NCI-H2081 treated with DMSO at 0.1 percent for 48 hours (cell line): ENCODE data around the gene PDGFRB.

ENCODE experiments used
- DNase-seq: peaks from one replicate; lab custom pipeline; 2025; lab: John Stamatoyannopoulos, UW

Gene PDGFRB

DNA sequence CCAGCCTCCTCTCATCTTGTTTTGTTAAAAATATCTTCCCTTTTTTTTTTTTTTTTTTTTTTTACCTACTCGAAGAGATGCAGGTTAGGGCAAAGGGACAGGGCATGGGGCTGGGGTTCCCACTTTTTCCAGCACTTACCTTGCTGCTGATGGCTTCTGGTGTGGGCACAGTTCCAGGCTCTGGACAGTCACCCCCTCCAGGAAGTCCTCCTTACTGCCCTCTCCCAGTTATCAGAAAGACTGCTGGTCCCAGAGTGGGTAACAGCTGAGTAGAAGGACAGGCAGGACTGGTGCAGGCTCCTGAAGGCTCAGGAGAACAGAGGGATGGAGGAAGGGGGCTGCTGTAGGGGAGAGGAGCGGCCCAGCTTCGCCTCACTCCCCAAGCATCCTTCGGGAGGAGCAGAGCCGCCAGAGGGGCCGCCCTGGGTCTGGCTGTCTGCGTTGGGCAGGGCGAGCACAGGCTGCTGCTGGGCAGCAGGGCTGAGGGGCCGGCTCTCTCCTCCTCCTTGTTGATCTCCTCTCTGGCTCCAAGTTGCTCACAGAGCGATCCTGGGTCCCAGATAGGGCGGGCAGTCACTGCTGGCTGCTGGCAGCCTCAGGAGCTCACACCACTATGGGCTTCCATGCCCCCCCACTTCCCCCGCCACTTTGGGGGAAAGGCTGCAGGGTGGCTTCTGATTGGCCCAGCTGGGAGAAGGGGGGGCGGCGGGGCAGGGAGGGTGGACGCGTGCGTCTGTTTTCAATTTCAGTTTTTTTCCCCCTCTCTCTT lies at the start of gene PDGFRB:
PDGFRB (minus strand) TSS at position 588 of the 769 bp plus-strand sequence. CDS start 18,798 bp downstream, outside the sequence.
- no peak for DNase-seq

- DNase-seq, result no peak
Observed at GRCh38 chr5:150204590-150204960, 48.9 kb upstream of the PDGFRB start.

GRCh38 chr5:150203832-150204589 lies 48.4 kb upstream of the PDGFRB start:
- no peak for DNase-seq

DNA sequence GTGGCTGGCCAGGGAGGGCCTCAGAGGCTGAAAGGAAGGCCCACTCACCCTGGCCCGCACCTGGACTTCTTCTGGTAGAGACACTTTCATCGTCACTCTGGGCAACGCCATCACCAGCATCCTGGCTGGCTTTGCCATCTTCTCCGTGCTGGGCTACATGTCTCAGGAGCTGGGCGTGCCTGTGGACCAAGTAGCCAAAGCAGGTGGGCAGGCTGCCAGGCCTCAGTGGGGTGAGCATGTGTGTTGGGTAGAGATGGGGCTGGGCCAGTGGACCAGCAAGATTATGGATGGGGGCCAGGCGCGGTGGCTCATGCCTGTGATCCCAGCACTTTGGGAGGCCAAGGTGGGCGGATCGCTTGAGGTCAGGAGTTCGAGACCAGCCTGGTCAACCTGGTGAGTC lies 46.9 kb upstream of the PDGFRB start:
- DNase-seq, result no peak

DNA sequence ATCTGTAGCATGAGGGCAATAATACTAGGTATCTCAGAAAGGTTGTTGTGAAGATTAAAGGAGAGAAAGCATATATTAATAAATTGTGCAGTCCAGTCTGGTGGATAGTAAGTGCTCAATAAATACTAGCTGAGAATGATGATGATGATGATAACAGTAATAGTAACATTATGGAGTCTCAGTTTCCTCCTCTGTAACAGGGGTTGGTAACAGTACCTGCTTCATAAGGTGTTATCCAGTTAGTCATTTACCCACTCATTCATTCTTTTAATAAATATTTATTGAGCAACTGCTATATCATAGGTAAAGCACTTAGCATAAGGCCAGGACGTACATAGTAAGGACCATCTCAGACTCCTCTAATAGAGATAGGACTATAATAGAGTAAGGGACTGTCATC lies 41.8 kb upstream of the PDGFRB start:
- DNase-seq, result no peak

- no peak for DNase-seq
Observed at GRCh38 chr5:150196986-150197385, 41.3 kb upstream of the PDGFRB start.

- DNase-seq, result no peak
Observed at GRCh38 chr5:150196514-150196913, 40.9 kb upstream of the PDGFRB start.

DNA sequence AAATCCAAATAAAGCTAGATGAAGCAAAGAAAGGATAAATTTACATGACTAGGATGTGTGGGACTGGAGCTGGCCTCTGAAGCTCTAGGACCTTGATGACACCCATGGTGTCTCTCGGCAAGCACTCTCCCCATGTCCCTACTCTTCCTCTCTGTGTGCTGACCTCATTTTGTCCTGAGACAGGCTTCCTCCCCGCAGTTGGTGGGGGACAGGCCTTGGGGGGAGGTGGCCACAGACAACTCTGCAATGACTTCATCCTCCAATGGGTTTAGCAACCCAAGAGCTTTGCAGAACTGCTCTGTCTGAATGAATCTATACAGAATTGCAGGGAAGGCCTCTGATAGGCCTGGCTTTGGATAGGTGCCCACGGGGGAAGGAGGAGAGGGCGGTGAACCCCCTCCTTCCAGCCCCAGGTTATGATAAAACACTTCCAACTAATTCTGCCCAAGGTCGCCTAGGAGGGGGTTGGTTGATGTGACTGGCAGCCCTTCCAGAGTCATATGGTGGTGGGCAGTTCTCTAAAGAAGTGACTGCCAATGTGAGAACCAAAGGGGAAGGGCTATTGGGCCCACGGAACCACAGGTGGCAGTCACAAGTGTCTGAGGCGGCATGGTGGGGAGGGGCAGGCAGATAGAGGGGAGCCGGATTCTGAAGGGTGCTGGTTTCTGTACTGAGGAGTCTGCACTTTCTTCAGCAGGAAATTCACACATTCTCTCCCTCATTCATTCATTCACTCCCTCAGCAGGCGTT lies 40.3 kb upstream of the PDGFRB start:
- DNase-seq, result no peak

DNA sequence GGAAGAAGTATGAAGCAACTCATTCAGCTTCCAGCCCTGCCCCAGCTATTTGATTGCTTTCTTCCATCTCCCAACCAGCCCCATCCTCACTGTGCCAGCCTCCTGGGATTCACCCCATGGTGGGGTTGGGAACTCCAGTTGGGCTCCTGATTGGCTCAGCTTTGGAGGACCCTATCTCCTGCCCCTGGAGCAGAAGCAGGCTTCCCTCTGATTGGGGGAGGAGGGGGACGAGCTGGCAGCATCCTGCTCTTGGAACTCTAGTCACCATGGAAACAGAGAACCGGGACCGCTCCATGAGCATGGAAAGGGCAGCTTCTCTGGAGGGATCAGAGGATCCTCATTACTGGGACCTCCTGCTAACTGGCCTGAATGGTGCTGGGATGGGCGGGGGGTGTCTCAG lies 36.8 kb upstream of the PDGFRB start:
- no peak for DNase-seq

- DNase-seq, result no peak
Observed at GRCh38 chr5:150190987-150191386, 35.3 kb upstream of the PDGFRB start.

GRCh38 chr5:150190503-150190979 lies 34.9 kb upstream of the PDGFRB start:
- no peak for DNase-seq

DNA sequence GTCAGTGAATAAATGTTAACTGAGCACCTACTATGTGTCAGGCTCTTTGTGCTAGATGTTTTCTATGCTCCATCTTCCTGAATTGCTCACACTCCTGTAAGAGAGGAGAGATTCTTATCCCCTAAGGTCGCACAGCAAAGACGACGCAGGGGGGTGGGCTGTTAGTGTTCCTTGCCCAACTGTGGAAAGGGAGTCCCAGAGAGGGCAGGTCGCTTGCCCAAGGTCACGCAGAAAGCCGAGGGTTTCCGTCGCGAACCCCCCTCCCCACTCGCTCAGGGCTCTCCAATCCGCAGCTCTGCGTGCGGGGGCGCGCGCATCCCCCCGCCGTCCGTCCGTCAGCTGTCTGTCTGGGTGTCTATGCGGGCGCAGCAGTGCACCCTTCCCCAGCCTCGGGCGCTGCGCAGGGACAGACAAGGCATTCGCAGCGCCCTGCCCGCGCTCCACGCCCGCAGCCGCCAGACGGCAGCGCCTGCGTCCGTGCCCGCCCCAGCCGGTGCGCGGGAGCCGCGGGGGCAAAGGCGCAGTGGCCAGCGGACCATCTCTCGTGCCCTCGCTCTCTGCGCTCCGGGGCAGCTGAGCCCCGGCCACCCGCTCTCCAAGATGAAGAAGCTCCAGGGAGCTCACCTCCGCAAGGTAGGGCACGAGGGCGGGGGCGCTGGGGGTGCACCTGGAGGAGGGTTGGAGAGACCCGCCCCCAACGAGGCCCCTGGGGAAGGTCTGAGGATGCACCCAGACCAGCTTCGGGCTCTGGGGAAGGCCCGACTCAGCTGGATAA lies 34.3 kb upstream of the PDGFRB start, which contains the start of gene SLC6A7:
SLC6A7 (plus strand) TSS at position 335 of the 775 bp plus-strand sequence; CDS start at position 601, 266 bp downstream.
- no peak for DNase-seq

DNA sequence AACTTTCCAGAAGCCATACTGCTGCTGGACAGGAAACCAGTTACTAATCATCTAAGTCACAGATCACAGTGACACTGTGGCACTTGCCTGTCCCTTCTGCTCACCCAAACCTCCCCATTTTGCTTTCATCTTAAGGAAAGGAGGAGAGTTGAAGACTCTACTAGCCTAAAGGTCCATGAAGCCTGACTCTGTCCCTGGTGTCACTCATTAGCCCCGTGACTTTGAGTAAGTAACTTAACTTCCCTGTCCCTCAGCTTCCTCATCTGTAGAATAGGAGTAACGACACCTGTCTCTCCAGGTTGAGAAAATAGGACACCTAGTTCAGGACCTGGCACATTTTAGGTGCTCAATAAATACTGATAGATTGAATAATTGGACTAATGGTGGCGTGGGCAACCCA lies 33.7 kb upstream of the PDGFRB start:
- DNase-seq, result no peak

- no peak for DNase-seq
Observed at GRCh38 chr5:150188146-150188842, 32.6 kb upstream of the PDGFRB start.

DNA sequence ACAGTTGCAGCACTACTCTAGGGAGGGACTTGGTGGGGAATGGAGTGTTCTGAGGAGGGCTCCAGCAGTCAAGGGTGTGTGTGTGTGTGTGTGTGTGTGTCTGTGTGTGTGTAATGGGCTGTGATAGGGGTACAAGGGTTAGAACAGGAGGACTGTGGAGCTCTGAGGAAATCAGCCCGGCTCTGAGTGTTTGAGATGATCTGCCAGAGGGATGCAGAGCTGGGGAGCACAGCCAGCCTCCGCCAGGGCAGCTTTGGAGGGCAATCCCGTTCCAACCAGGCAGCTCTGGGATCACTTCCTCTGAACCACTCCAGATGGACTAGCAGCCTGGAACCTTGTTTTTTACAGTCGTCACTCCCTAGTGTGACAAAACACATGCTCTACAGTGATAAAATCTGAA lies 31.3 kb upstream of the PDGFRB start:
- DNase-seq, result no peak

DNA sequence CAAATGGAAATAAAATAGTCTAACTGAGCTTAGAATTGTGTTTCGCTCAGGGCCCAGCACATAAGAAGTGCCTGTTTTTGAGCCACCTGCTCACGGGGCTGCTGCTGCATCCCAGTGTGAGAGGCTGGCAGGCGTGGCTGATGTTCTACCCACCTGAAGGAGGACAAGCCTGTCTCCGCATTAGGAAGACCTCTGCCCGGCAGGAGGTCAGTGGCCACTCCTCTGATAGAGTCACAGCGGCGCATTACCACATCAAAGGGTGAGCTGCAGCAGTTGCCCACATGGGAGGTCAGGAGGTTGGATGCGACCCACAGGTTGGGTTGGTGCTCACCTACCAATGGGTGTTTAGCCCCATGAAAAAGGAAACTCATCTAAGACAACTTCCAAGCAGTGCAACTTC lies 30.5 kb upstream of the PDGFRB start:
- no peak for DNase-seq

DNA sequence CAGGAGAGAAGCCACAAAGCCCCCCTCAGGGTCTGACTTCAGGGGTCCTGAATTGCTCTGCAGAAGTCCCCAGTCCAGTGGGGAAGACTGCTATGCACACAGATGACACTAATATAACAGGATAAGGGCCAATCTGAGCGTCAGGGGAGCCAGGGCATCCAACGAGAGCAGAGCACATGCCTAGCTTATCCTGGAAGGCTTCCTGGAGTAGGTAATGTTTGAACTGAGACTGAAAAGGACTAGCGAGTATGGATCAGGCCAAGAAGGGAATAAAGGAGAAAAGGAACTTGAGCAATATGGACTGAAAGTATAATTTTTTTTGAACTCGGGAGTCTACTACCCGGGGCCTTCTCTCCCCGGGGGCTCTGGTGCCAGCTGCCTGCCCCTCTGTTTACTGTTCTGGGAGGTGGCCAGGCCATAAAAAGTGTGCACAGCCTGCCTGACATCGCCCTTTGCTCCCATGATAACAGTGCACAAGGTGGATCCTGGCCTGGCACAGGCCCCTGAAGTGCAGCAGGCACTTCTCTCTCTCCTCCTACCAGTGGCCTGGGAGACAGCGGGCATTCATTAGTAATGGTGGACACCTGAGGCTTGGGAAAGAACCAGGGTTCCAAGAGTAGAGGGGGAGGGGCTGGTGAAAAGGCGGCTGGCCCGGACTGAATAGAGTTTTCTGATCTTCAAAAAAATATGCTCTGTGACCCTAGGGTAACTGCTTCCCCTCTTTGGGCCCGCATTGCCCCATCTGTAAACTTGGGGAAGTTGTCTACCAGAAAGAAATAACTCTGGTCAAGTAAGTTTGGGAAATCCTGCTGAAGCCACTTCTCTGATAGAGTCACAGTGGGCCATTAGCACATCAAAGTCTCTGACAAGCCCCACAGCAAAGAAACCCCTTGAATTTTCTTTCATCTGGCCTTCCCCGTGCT lies 29.6 kb upstream of the PDGFRB start:
- no peak for DNase-seq

- DNase-seq, result no peak
Observed at GRCh38 chr5:150184006-150184405, 28.4 kb upstream of the PDGFRB start.

DNA sequence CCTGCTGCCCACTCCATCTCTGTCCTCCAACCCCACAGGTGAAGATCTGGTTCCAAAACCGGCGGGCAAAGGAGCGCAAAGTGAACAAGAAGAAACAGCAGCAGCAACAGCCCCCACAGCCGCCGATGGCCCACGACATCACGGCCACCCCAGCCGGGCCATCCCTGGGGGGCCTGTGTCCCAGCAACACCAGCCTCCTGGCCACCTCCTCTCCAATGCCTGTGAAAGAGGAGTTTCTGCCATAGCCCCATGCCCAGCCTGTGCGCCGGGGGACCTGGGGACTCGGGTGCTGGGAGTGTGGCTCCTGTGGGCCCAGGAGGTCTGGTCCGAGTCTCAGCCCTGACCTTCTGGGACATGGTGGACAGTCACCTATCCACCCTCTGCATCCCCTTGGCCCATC lies 27.8 kb upstream of the PDGFRB start:
- DNase-seq, result no peak

GRCh38 chr5:150182774-150183173 lies 27.1 kb upstream of the PDGFRB start:
- no peak for DNase-seq
